HG02938 (cell line): ENCODE data around the gene GIMAP1.
A peak's percentile ranks its signal among the peaks of the same experiment; 100 is the strongest.

Experiments
- ATAC-seq: cut with Tn5 transposase; IDR thresholded peaks from one replicate; pipeline ENCODE4 v1.9.1; 2021; ENCODE audit warnings: mild to moderate bottlenecking, moderate library complexity; ENCODE audit not compliant: unreplicated experiment

The GIMAP1 gene

DNA sequence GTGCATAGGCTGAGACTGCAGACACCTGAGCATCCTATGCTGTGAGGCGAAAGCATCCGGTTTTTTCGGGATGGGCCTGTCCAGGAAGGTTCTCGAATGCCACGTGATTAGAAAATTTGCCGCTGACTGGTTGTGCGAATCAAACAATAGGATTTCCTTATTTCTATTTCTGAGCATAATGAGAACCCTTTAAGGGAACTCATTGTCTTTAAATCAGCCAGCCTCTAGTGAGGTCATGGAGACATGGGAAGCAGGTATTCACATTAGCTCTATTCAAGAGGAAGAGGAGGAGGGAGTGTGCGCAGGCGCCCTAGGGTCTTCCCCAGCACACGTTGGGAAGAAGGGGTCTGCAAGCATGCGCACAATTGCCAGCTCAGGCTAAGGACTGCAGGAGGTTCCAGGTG, 5.6 kb downstream of the GIMAP1 start:
- ATAC-seq = no peak

- no peak for ATAC-seq
Measured at GRCh38 chr7:150722431-150722931, 6.1 kb downstream of the GIMAP1 start.

- ATAC-seq = no peak
Measured at GRCh38 chr7:150723467-150723866, 7.1 kb downstream of the GIMAP1 start.

DNA sequence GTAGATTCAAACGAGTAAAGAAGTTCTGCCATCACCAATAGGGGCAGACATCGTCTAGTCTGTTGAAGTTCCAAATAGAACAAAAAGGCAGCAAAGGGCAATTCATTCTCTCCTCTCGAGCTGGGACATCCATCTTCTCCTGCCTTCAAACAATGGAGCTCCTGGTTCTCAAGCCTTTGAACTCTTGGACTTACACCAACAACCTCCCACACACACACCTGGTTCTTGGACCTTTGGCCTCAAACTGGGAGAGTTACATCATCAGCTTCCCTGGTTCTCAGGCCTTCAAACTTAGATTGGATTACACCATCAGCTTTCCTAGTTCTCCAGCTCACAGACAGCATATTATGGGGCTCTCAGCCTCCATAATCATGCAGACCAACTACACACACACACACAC, 11.0 kb downstream of the GIMAP1 start:
- no peak for ATAC-seq

DNA sequence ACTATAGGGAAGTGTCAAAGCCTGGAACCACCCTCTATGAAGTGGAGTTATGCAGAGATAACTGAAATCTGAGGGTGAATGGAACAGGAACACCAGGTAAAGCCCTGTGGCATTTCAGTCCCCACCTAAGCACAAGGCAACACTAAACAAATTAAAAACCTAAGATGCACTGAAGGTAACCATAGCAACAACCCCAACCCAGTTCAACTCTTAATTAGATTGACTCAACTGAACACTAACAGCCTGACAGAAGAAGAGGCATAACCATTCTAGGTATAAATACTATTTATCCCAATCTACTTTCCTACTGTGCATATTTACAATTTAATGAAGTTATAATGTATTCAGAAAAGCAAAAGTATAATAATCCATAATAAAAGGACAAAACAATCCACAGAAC, 11.6 kb downstream of the GIMAP1 start:
- no peak for ATAC-seq

GRCh38 chr7:150728609-150729008, 12.2 kb downstream of the GIMAP1 start:
- ATAC-seq = no peak

- no peak for ATAC-seq
Measured at GRCh38 chr7:150731916-150732315, 15.5 kb downstream of the GIMAP1 start.

DNA sequence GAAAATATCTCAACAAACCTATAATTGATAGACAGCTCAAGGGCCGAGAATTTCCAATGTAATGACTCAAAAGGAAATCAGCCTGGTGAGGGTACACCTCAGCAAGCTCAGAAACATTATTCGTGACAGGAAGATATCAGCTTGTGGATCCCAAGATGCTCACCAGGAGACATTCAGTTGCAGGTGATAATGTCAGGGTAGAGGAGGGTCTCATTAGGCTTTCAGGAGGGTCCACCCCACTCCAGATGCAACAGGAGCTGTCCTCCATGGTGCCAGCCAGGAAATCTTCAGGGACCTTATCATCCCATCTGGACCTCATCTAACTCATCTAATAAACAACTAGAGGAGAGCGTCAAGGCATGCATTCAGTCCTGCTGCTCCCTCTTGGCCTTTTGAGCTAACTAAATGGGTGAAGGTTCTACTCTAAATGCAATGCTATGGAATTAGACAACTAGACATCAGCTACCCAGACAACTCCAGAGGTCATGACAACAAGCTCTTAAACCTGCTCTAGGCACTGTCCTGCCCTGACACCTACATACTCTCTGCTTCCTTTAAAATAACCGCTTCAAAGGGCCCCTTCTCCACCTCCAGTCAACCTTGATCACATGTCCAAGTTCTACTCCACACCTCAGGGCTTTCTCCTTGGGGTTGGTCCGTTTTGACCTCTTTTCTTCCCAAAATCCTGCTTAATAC, 16.5 kb downstream of the GIMAP1 start:
- no peak for ATAC-seq

GRCh38 chr7:150733482-150734095, 17.2 kb downstream of the GIMAP1 start:
- no peak for ATAC-seq

GRCh38 chr7:150734254-150734653, 17.8 kb downstream of the GIMAP1 start:
- no peak for ATAC-seq

DNA sequence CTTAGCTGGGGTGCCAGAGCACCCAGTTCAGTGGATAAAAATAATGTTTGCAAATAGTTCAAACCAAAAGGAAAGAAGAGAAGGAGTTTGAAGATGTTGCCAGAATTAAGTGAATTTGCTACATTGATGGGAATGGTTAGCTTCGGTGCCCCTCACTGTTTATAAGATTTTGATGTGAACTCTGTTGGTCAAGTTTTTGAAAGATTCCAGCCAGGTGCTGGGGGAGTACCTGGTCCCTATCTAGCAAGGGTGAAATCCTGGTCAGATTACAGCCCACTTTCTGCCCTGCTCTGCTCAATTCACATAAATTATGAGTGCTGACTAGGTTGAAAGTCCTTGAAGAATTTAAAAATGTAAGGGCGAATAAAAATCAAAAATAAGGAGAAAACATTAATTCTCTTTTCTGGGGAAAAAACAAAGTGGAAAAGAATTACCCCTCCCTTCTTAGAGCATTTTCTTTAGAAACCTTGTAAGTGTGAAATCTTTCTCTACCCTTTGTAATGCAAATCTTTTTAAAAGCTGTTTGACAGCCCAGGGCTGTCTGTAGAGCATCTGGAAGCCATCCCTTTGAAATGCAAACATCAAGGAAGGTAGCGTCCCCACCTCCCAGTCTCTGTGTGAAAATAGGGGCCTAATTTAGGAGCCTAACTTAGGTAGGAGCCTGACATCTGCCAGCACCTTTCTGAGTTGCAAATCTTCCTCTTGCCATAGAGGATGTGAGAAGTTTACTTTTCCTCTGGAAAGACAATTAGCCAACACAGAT, 19.4 kb downstream of the GIMAP1 start:
- no peak for ATAC-seq

DNA sequence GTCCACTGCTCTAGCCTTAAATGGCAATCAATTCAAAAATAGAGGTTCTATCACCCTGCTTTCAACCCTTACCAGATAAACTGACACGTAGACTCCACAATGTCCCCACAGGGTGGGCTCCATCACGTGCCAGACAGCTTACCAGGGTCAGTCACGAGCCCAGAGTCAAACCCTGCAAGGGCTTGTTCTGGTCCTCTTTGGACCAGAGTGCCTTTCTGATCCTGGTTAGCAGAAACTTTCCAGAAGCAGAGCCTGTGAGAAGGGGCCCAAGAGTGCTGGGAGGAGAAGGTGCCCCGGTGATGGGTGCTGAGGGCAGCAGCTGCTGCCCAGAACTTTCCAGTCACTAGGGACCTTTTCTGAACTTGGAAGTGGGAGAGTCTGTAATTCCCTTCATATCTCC, 20.5 kb downstream of the GIMAP1 start:
- ATAC-seq = no peak

- peak; percentile 57 for ATAC-seq
Measured at GRCh38 chr7:150737265-150738055, 21.0 kb downstream of the GIMAP1 start, which contains the start of gene GIMAP5. Gene GIMAP5 (plus strand): TSS chr7:150737418. CDS start chr7:150740885, 3,467 bp downstream.

DNA sequence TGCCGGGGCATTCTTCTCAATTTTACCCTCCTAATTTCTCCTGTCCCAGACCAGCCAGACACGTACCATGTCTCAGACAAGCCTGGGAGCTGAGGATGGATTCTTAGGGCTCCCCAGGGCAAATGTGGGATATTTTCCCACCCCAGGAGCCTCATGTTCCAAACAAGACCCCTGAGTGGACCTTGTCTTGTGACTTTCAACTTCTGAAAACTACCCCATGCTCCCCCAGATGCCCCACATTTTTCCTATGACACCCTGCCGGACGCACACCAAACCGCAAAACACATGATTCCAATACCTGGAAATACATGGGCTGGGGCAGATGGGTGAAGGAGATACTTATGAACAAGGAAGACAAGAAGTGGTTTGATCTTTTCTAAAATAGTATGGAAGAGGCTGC, 21.7 kb downstream of the GIMAP1 start:
- ATAC-seq = no peak

GRCh38 chr7:150738591-150739001, 22.2 kb downstream of the GIMAP1 start:
- ATAC-seq = no peak

GRCh38 chr7:150739033-150739432, 22.6 kb downstream of the GIMAP1 start:
- no peak for ATAC-seq

DNA sequence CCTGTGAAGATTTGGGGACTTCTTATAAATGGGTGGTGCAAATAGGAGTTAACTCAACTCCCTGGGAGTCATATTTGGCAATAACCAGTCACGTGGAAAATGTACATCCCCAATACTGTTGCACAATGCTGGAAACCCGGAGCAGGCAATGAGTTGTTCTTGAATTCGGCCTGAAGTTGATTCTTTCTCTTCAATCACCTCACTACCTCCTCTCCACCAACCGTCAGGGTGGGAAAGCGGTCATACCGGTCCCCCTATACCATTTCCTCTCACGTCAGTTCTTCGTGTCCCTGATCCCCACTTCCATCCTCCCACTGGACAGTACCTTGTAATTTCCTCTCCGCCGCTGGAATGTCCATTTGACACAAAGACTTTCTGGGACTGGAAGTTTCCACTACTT, 23.6 kb downstream of the GIMAP1 start:
- ATAC-seq = no peak

- no peak for ATAC-seq
Measured at GRCh38 chr7:150742286-150742968, 26.0 kb downstream of the GIMAP1 start.

GRCh38 chr7:150744041-150744656, 27.7 kb downstream of the GIMAP1 start:
- ATAC-seq = no peak

DNA sequence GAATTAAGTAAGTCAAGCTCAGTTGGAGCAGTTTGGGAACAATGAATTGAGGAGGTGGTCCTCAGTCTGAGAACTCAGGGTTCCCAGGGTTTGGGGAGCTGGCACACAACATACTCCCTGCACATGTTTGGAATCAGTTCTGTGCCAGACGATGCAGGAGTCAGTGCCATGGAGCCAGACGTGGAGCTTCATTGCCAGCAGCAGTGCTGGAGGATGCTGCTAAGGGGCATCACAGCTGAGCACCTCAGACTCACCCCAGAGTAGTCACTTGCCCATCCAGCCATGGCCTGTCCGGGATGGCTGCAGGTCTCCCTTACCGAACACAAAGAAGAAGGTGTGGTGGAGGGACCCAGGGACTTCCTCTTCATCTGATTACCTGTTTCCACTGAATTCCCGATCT, 28.7 kb downstream of the GIMAP1 start:
- no peak for ATAC-seq
